IMR-90 (cell line): ENCODE measurements around the gene HACD2. TPM values are rescaled to one million over a fixed set of nuclear protein-coding genes. Genes with fewer than 3 reads are reported as not detected.

Experiments
- ATAC-seq: fragments of 200-7000 bp; cut with Tn5 transposase; 2 replicates; pipeline ENCODE4 v1.9.1; 2020; ENCODE audit warnings: low read depth, mild to moderate bottlenecking, moderate library complexity
- BruUV-seq: library from RNA; stranded (reverse); fragments of 400-500 nt; replicated peaks from 2 replicates; lab custom pipeline; 2021; lab: Mats Ljungman, UMichigan
- CTCF ChIA-PET: fragments of 300-600 bp; formaldehyde crosslinking; extraction: SDS; loops from one replicate; lab custom pipeline; 2021; ENCODE audit warnings: antibody characterized with exemption; lab: Yijun Ruan, JAX
- POLR2A ChIA-PET: fragments of 300-600 bp; sonication (Branson Sonifier 250); formaldehyde crosslinking; loops from one replicate; lab custom pipeline; 2022; ENCODE audit warnings: antibody characterized with exemption; ENCODE audit not compliant: unreplicated experiment; lab: Charles Lee
- DNase-seq: peaks from one replicate; pipeline ENCODE4 v3.0.0; 2013
- H2AFZ ChIP-seq: replicated peaks from 2 replicates; pipeline ENCODE3; 2013; ENCODE audit warnings: low read length, mild to moderate bottlenecking; ENCODE audit not compliant: poor library complexity
- H2AK5ac ChIP-seq: 2 replicates; pipeline ENCODE4 v1.6.1; 2013; ENCODE audit warnings: low read depth, low read length, inconsistent platforms
- H2AK9ac ChIP-seq: replicated peaks from 2 replicates; pipeline ENCODE3; 2013; ENCODE audit warnings: mild to moderate bottlenecking, low read depth, low read length, moderate library complexity; ENCODE audit not compliant: poor library complexity
- H2BK120ac ChIP-seq: 2 replicates; pipeline ENCODE4 v1.6.1; 2013; ENCODE audit warnings: low read depth, low read length, inconsistent platforms
- H2BK15ac ChIP-seq: 3 replicates; pipeline ENCODE4 v1.6.1; 2013; ENCODE audit warnings: low read depth, low read length, inconsistent platforms
- H2BK20ac ChIP-seq: 2 replicates; pipeline ENCODE4 v1.6.1; 2013; ENCODE audit warnings: low read depth, mild to moderate bottlenecking, inconsistent platforms, low read length, moderate library complexity
- H2BK5ac ChIP-seq: 2 replicates; pipeline ENCODE4 v1.6.1; 2013; ENCODE audit warnings: mild to moderate bottlenecking, low read depth, low read length, inconsistent platforms; ENCODE audit not compliant: poor library complexity, severe bottlenecking
- H3K14ac ChIP-seq: replicated peaks from 2 replicates; pipeline ENCODE4 v1.6.1; 2013; ENCODE audit warnings: low read depth, low read length, inconsistent platforms
- H3K18ac ChIP-seq: 2 replicates; pipeline ENCODE4 v1.6.1; 2013; ENCODE audit warnings: low read depth, low read length, control low read depth
- H3K23ac ChIP-seq: 2 replicates; pipeline ENCODE4 v1.6.1; 2013; ENCODE audit warnings: low read depth, low read length, inconsistent platforms
- H3K27ac ChIP-seq: 2 replicates; pipeline ENCODE4 v1.5.1; 2013; ENCODE audit warnings: mild to moderate bottlenecking, control low read depth, low read length; ENCODE audit not compliant: insufficient read depth
- H3K27me3 ChIP-seq: 2 replicates; pipeline ENCODE4 v1.6.1; 2013; ENCODE audit warnings: low read length; ENCODE audit not compliant: control insufficient read depth, insufficient read depth
- H3K36me3 ChIP-seq: 2 replicates; pipeline ENCODE4 v1.6.1; 2013; ENCODE audit warnings: low read length, mixed read lengths; ENCODE audit not compliant: control insufficient read depth, insufficient read depth
- H3K4ac ChIP-seq: 2 replicates; pipeline ENCODE4 v1.6.1; 2013; ENCODE audit warnings: low read depth, low read length, inconsistent platforms
- H3K4me1 ChIP-seq: 2 replicates; pipeline ENCODE4 v1.6.1; 2013; ENCODE audit warnings: low read length, mixed read lengths; ENCODE audit not compliant: control insufficient read depth, insufficient read depth
- H3K4me2 ChIP-seq: 2 replicates; pipeline ENCODE4 v1.6.1; 2013; ENCODE audit warnings: low read depth, mild to moderate bottlenecking, control low read depth, low read length, moderate library complexity
- H3K4me3 ChIP-seq: 2 replicates; pipeline ENCODE4 v1.5.1; 2013; ENCODE audit warnings: low read depth, mild to moderate bottlenecking, control low read depth, low read length, moderate library complexity; ENCODE audit not compliant: insufficient read depth
- H3K56ac ChIP-seq: 2 replicates; pipeline ENCODE4 v1.6.1; 2013; ENCODE audit warnings: low read length, inconsistent platforms; ENCODE audit not compliant: insufficient read depth; ENCODE audit errors: extremely low read depth
- H3K79me1 ChIP-seq, 2 experiments: 2 replicates each; pipeline ENCODE4 v1.6.1; 2013; ENCODE audit warnings: low read length in 2 of 2, inconsistent platforms in 1 of 2, low read depth in 1 of 2
- H3K9ac ChIP-seq: 2 replicates; pipeline ENCODE4 v1.6.1; 2013; ENCODE audit warnings: low read depth, low read length, control low read depth
- H3K9me1 ChIP-seq: 2 replicates; pipeline ENCODE4 v1.6.1; 2013; ENCODE audit warnings: low read length, inconsistent platforms; ENCODE audit not compliant: insufficient read depth
- H3K9me3 ChIP-seq: 2 replicates; pipeline ENCODE4 v1.6.1; 2013; ENCODE audit warnings: low read length; ENCODE audit not compliant: control insufficient read depth, insufficient read depth
- H4K20me1 ChIP-seq: 2 replicates; pipeline ENCODE4 v1.6.1; 2013; ENCODE audit warnings: low read length, inconsistent platforms; ENCODE audit not compliant: insufficient read depth
- H4K5ac ChIP-seq: 2 replicates; pipeline ENCODE4 v1.6.1; 2013; ENCODE audit warnings: mild to moderate bottlenecking, low read depth, low read length, control low read depth
- H4K8ac ChIP-seq, 2 experiments: 2 replicates each; pipeline ENCODE4 v1.6.1; 2013; ENCODE audit warnings: low read depth in 2 of 2, low read length in 2 of 2, control low read depth in 1 of 2, inconsistent platforms in 1 of 2
- H4K91ac ChIP-seq: 2 replicates; pipeline ENCODE4 v1.6.1; 2013; ENCODE audit warnings: low read depth, low read length, inconsistent platforms; ENCODE audit not compliant: insufficient read depth
- BHLHE40 ChIP-seq: fragments of 150-350 bp; IDR thresholded peaks from 2 replicates; pipeline ENCODE4 v1.6.1; 2016; ENCODE audit warnings: mild to moderate bottlenecking, low read depth, low read length
- USF2 ChIP-seq: fragments of 150-350 bp; IDR thresholded peaks from 2 replicates; pipeline ENCODE4 v1.6.1; 2017; ENCODE audit warnings: mild to moderate bottlenecking, antibody characterized with exemption, low read length, low read depth
- WGBS, 2 experiments: methylation state at CpG; one replicate each; pipeline versions ENCODE4 v1.1.5 to v1.1.7; 2013; ENCODE audit warnings: missing lambda C conversion rate in 2 of 2; ENCODE audit not compliant: insufficient read length in 1 of 2; ENCODE audit errors: extremely low coverage in 2 of 2; 5-methylcytosine and 5-hydroxymethylcytosine counted together
- dilution Hi-C: fragments of 300-500 bp; cut with HindIII; formaldehyde crosslinking; loops from one replicate; pipeline ENCODE4 v1.14.3; 2018; ENCODE audit warnings: low sequenced_read_pairs; ENCODE audit not compliant: unreplicated experiment
- in situ Hi-C: fragments of 300-500 bp; cut with MboI; formaldehyde crosslinking; loops from 3 replicates; pipeline ENCODE4 v1.14.3; 2019; ENCODE audit warnings: low sequenced_read_pairs, inconsistent platforms, mixed read lengths
- intact Hi-C: fragments of 100-400 bp; cut with micrococcal nuclease; formaldehyde crosslinking; loops from 2 replicates; pipeline ENCODE4 v1.10.0; 2022
- polyA plus RNA-seq, 3 experiments: library from polyadenylated mRNA; depleted of rRNA; stranded (reverse); fragments of >200 nt; gene quantifications; 2 replicates each; pipeline ENCODE4 v1.2.3, GENCODE V29; 2012; ENCODE audit warnings: low replicate concordance in 1 of 3
- total RNA-seq: library from RNA; depleted of rRNA; stranded (reverse); fragments of >200 nt; gene quantifications from 2 replicates; pipeline ENCODE4 v1.2.3, GENCODE V29; 2012

HACD2 gene
- total and polyA plus RNA-seq, 2 of the 4 experiments (the other 2 are of a cell fraction), result 21.5 to 22.6 TPM

- intact Hi-C loops (no loop called here), dilution Hi-C loops (no loop called here), in situ Hi-C loops (no loop called here)
- Histone ChIP-seq H2BK15ac (no peak overlapping the region), H2AFZ (no peak overlapping the region), H2BK5ac (no peak overlapping the region), H3K27ac (no peak overlapping the region), H2AK9ac (no peak overlapping the region), H3K14ac (0 out of 2 replicates have a peak overlapping the region, but pooled peaks have one; percentile 8), H4K91ac (no peak overlapping the region), H3K79me1 (peaks cover 0 to 11% of the 10 kb centered on the region in 2 experiments; a peak in 3 of 4 replicates), H3K56ac (no peak overlapping the region), H4K8ac (no peak overlapping the region), H2BK20ac (no peak overlapping the region), H3K4me3 (no peak overlapping the region), H3K4ac (no peak overlapping the region), H3K9me3 (no peaks in the 10 kb centered on the region), H4K5ac (no peak overlapping the region), H3K36me3 (peaks cover 5% of the 10 kb centered on the region), H3K9me1 (peaks cover 4% of the 10 kb centered on the region; the same call in 1 of the 2 replicates), H3K18ac (no peak overlapping the region), H2AK5ac (no peak overlapping the region), H4K20me1 (no peaks in the 10 kb centered on the region), H2BK120ac (no peak overlapping the region), H3K4me1 (no peaks in the 10 kb centered on the region), H3K27me3 (no peaks in the 10 kb centered on the region), H3K9ac (no peak overlapping the region), H3K23ac (no peak overlapping the region), H3K4me2 (no peak overlapping the region; the same call in 1 of the 2 replicates)
- TF ChIP-seq BHLHE40 (no peak), USF2 (no peak)
- no TSS peak for BruUV-seq
- ATAC-seq, result peak; percentile 17; the same call in 1 of the 2 replicates
- no CpG with 5 or more reads among the region's 2 CpGs for WGBS, 2 experiments
- POLR2A ChIA-PET, result no interaction called here
- CTCF ChIA-PET, result no interaction called here
- DNase-seq, result peak; percentile 19
Measured at GRCh38 chr3:123520656-123521055, 64.2 kb downstream of the HACD2 start.
